M059J (cell line): ENCODE results near the gene SLC66A1. TPM values are rescaled to one million over a fixed set of nuclear protein-coding genes. Genes with fewer than 3 reads are reported as not detected.

Experiments
- DNase-seq: peaks from one replicate; pipeline ENCODE4 v3.0.0-alpha.2; 2012; ENCODE audit warnings: low read depth
- total RNA-seq: library from RNA; depleted of rRNA; stranded (reverse); fragments of >200 nt; shearing (Covaris generic); gene quantifications from 2 replicates; pipeline ENCODE4 v1.2.3, GENCODE V29; 2014; rRNA removed

SLC66A1 gene
- total RNA-seq, 1 experiment from 2014 or later, result 26.3 TPM

GRCh38 chr1:19377812-19378718 is 65.9 kb downstream of the SLC66A1 start:
- no peak for DNase-seq

Other genes with a start within 250 kb of the SLC66A1 start
- 40.0 and 86.1 TPM in 2 replicates for gene UBR4, start 102.1 kb upstream of the SLC66A1 start, total RNA-seq
- gene EMC1, start 60.8 kb upstream of the SLC66A1 start, total RNA-seq, result 118 and 120 TPM in 2 replicates
- gene MRTO4, start 60.5 kb upstream of the SLC66A1 start, total RNA-seq, result 34.9 and 35.0 TPM in 2 replicates
- gene AKR7A3, start 23.6 kb upstream of the SLC66A1 start, total RNA-seq, result 0.37 TPM in 1 of 2 replicates, not detected in the other
- 110 and 121 TPM in 2 replicates for gene AKR7A2, start 182 bp upstream of the SLC66A1 start, total RNA-seq
- 183 and 192 TPM in 2 replicates for gene CAPZB, start 173.2 kb downstream of the SLC66A1 start, total RNA-seq